Tibial nerve (tissue), 3 donors: ENCODE results near the gene STAMBPL1.

Experiments
- CTCF ChIP-seq, 5 experiments: fragments of 200-600 bp in 3 of 5; fragments of 450-650 bp in 2 of 5; sonication (generic) in 3 of 5; IDR thresholded peaks; one replicate each; pipeline ENCODE4 v1.5.1; 2016 to 2019; ENCODE audit warnings: antibody characterized with exemption in 5 of 5, mild to moderate bottlenecking in 3 of 5, moderate library complexity in 2 of 5
- POLR2A ChIP-seq, 2 donors: fragments of 450-650 bp; IDR thresholded peaks; one replicate each; pipeline ENCODE4 v1.6.1; 2017; ENCODE audit warnings: antibody characterized with exemption in 2 of 2, mild to moderate bottlenecking in 2 of 2, moderate library complexity in 2 of 2

- no peak for TF ChIP-seq POLR2A (IDR thresholded peaks at IDR 0.05)
- TF ChIP-seq CTCF (IDR thresholded peaks at IDR 0.05) = no peak
These were observed 29.3 kb upstream of the STAMBPL1 start for GRCh38 chr10:88850712-88851111.
